Measurements from ENCODE around the gene PPTC7. TPM values are rescaled to one million over a fixed set of nuclear protein-coding genes. Genes with fewer than 3 reads are reported as not detected.
"Not testable (repeated sequence)": the region's sequence is repeated elsewhere in the genome, so short reads cannot be mapped to it uniquely, and the experiment has no call there.

The PPTC7 gene
- total RNA-seq, 1 donor from 2014 or later, result 26.1 TPM

- peak; percentile 61 for DNase-seq (ENCODE audit: low spot score)
Measured at GRCh38 chr12:110585231-110585799, 2.2 kb upstream of the PPTC7 start.

DNA sequence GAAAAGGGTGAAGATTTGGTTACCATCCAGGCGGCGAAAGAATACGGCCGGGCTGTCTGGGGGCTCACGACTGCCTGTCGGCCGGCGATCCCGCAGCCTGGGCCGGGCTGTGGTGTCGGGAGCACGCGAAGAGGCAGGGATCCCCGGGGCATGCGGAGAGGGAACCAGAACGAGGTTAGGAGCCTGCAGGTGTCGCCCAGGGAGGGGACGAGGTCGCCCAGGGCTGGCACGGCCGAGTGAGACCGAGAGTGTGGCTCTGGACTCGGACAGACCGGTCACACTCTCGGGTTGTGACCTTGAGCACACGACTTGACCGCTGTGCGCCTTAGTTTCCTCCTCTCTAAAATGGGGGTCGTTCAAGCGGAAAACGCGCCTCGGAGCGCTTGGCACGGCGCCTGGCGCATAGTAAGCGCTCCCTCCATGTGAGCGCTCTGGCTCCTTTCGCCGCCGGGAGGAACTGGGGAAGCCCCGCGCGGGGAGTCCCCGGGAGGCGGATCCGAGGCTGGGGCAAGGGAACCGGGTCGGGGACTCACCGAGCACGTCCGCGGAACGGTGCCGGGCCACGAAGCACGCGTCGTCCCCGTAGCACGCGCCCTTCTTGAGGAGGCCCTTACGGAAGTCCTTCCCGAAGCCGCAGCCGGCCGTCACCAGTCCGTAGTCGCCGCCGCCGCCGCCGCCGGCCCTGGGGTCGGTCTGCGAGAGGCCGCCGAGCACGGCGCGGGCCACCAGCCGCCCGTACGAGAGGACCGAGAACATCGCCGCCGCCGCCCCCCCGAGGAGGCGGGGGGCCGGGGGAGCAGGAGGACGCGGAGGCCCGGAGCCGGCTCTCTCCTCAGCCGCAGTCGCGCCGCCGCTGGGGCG lies 612 bp downstream of the PPTC7 start:
- peak; percentile 68 for DNase-seq (ENCODE audit: low spot score)

- no peak for DNase-seq (ENCODE audit: low spot score)
Measured at GRCh38 chr12:110581931-110582275, 1.2 kb downstream of the PPTC7 start.

DNA sequence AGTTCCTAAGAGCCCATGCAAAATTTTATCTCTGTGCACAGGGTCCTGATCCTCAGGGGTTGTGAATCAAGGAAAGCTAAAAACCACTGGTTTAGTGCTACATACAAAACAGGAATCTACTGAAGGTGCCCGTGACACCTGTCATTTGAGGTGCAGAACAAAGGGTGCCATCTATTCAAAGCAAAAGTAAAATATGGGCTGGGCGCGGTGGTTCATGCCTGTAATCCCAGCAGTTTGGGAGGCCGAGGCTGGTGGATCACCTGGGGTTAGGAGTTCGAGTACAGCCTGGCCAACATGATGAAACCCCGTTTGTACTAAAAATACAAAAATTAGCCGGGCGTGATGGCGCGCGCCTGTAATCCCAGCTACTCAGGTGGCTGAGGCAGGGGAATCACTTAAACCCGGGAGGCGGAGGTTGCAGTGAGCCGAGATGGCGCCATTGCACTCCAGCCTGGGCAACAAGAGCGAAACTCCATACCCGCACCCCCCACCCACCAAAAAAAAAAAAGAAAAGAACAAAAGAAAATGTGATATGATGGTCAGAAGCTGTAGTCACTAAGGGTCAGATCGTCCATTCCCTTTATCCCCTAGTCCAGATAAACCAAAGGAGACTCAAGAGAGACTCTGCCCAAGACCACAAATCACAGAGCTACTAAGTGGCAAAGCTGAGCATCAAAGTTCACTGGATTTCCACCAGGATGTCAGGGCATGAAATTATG lies 3.4 kb downstream of the PPTC7 start:
- peak; percentile 28 for DNase-seq (ENCODE audit: low spot score)

DNA sequence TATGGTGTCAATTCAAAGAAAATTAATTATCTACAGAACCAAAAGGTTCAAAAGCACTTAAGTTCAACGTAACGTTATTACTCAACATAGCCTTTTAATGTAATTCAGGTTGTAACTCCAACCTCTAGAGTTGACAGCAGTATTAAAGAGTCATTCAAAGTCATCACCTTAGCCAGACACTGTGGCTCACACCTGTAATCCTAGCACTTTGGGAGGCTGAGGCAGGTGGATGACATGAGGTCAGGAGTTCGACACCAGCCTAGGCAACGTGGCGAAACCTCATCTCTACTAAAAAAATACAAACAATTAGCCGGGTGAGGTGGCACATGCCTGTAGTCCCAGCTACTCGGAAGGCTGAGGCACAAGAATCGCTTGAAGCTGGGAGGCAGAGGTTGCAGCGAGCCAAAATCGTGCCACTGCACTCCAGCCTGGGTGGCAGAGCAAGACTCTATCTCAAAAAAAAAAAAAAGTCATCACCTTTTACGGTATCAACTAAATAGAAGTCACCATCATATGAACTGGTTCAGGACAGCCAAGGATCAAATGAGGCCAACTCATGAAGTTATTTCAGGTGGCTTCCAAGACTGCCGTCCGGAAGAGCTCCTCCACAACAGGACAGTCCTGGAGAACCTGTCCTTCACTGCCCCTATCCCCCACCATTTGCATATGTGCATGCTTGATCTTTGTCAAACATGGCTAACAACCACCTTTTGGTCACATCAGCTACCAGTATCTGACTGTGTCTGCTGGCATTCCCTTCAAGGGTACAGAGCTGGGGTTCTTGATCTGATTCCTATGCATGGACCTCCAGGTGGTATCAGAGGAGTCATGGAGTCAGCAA lies 4.2 kb downstream of the PPTC7 start:
- DNase-seq (ENCODE audit: low spot score), result peak; percentile 40

DNA sequence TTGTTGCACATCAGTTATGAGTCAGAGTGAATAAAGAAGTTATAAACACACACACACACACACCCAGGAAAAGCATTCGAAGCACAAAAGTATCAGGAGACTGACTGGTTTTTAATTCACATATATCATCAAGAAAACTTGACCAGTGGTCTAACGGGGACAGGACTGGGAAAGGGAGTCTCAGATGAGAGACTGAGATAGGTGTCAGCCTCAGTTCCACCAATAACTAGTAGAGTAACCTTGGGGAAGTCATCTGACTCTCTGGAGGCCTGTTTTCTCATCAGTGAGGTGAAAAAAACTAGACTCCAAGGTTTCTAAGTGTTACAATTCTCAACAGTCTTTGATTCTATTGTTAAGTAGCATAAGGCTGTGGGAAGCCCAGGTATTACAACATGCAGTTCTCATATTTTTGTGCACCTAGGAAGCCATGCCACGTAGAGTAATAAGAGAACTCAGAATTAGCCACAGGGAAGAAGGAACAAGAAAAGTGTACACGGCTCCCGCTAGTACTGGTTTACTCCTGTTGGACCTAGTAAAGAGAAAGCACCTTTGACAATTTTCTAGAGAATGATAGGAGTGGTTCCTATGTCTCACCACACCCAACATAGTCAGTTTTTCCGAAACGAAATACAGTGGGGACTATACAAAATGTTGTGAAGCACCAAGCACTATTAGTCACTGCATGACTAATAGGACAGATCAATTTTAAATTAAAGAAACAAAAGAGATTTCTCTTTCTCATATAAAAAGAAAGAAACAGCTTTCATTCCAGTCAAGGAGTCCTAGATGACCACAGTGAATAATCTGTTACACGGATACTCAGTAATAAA lies 5.0 kb downstream of the PPTC7 start:
- DNase-seq (ENCODE audit: low spot score), result peak; percentile 39

- DNase-seq (ENCODE audit: low spot score), result no peak
Measured at GRCh38 chr12:110576504-110576903, 6.6 kb downstream of the PPTC7 start.

- no peak for DNase-seq (ENCODE audit: low spot score)
Measured at GRCh38 chr12:110575326-110575725, 7.8 kb downstream of the PPTC7 start.

DNA sequence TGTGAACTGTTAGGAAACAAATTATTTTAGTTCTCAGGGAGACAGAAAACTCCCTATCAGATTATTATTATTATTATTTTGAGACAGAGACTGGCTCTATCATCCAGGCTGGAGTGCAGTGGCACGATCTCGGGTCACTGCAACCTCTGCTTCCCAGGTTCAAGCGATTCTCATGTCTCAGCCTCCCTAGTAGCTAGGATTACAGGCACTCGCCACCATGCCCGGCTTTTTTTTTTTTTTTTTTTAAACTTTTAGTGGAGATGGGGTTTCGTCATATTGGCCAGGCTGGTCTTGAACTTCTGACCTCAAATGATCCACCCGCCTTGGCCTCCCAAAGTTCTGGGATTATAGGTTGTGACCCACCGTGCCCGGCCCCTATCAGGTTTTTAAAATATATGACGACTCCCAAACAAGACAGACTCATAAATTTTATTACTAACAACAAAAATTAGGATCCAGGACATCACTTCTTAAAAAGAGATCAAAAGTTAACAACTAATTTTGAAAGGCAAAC lies 8.3 kb downstream of the PPTC7 start:
- DNase-seq (ENCODE audit: low spot score), result not testable (repeated sequence)

DNA sequence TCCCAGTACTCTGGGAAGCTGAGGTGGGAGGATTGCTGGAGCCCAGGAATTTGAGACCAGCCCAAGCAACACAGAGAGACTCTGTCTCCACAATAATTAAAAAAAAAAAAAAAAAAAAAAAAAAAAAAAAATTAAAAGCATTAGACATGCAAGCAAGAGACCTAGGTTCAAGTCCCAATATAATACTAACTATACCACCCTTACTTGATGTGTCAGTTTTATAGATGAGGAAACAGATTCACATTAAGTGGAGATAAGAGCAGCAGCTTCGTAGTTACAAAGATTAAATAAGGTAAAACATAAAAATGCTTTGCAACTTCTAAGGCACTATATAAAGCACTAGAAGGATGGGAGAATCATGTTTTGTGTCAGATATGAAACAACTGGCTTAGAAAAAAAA lies 9.1 kb downstream of the PPTC7 start:
- DNase-seq (ENCODE audit: low spot score), result no peak

- not testable (repeated sequence) for DNase-seq (ENCODE audit: low spot score)
Measured at GRCh38 chr12:110570798-110571197, 12.3 kb downstream of the PPTC7 start.

- DNase-seq (ENCODE audit: low spot score), result not testable (repeated sequence)
Measured at GRCh38 chr12:110569838-110570237, 13.3 kb downstream of the PPTC7 start.

- DNase-seq (ENCODE audit: low spot score), result no peak
Measured at GRCh38 chr12:110568752-110569151, 14.4 kb downstream of the PPTC7 start.

GRCh38 chr12:110566993-110567392 lies 16.1 kb downstream of the PPTC7 start:
- DNase-seq (ENCODE audit: low spot score), result no peak

- peak; percentile 25 for DNase-seq (ENCODE audit: low spot score)
Measured at GRCh38 chr12:110565894-110566871, 16.9 kb downstream of the PPTC7 start.

- no peak for DNase-seq (ENCODE audit: low spot score)
Measured at GRCh38 chr12:110564471-110564991, 18.6 kb downstream of the PPTC7 start.

GRCh38 chr12:110563702-110564470 lies 19.2 kb downstream of the PPTC7 start:
- DNase-seq (ENCODE audit: low spot score), result peak; percentile 41

- DNase-seq (ENCODE audit: low spot score), result not testable (repeated sequence)
Measured at GRCh38 chr12:110562386-110562785, 20.7 kb downstream of the PPTC7 start.
